CD4-positive, alpha-beta memory T cell (primary cell): Measurements from ENCODE around the gene SPSB3. TPM values are rescaled to one million over a fixed set of nuclear protein-coding genes. Genes with fewer than 3 reads are reported as not detected.
A peak's percentile ranks its signal among the peaks of the same experiment; 100 is the strongest.

ENCODE experiments used
- CTCF ChIA-PET: fragments of 350-600 bp; sonication (Branson Sonifier 250); formaldehyde crosslinking; loops from one replicate; lab custom pipeline; 2021; ENCODE audit warnings: inconsistent platforms; ENCODE audit not compliant: partially characterized antibody; lab: Charles Lee
- POLR2A ChIA-PET: fragments of 350-600 bp; sonication (Branson Sonifier 250); formaldehyde crosslinking; loops from one replicate; lab custom pipeline; 2021; ENCODE audit not compliant: partially characterized antibody; lab: Charles Lee
- DNase-seq, 5 donors: peaks; one replicate each; pipeline versions ENCODE4 v3.0.0 to v3.0.0-alpha.2; 2020 to 2022; ENCODE audit warnings: mixed read lengths in 1 of 5
- H3K27ac ChIP-seq: one replicate; pipeline ENCODE4 v1.7.0; 2013; ENCODE audit warnings: low read depth, low read length
- H3K27me3 ChIP-seq: 2 replicates; pipeline ENCODE4 v1.7.0; 2013; ENCODE audit warnings: mild to moderate bottlenecking, low read length, moderate library complexity; ENCODE audit not compliant: insufficient read depth
- H3K36me3 ChIP-seq: 2 replicates; pipeline ENCODE4 v1.7.0; 2013; ENCODE audit warnings: mild to moderate bottlenecking, low read length, moderate library complexity; ENCODE audit not compliant: insufficient read depth
- H3K4me1 ChIP-seq: 2 replicates; pipeline ENCODE4 v1.7.0; 2013; ENCODE audit warnings: mild to moderate bottlenecking, low read length, moderate library complexity; ENCODE audit not compliant: insufficient read depth
- H3K4me3 ChIP-seq, 2 donors: one replicate each; pipeline ENCODE4 v1.7.0; 2013; ENCODE audit warnings: low read length in 2 of 2, mild to moderate bottlenecking in 1 of 2
- H3K9me3 ChIP-seq, 2 donors: one replicate each; pipeline ENCODE4 v1.7.0; 2013; ENCODE audit warnings: low read length in 2 of 2, control low read depth in 1 of 2; ENCODE audit not compliant: control insufficient read depth in 1 of 2
- H3K27ac Mint-ChIP-seq, 7 donors: one replicate each; pipeline ENCODE4 v1.8.0; 2020 to 2021; ENCODE audit warnings: mixed read lengths in 7 of 7, mild to moderate bottlenecking in 6 of 7, inconsistent platforms in 3 of 7, moderate library complexity in 3 of 7
- H3K27me3 Mint-ChIP-seq, 2 donors: one replicate each; pipeline ENCODE4 v1.8.0; 2020 to 2021; ENCODE audit warnings: mixed read lengths in 2 of 2
- H3K36me3 Mint-ChIP-seq, 2 donors: one replicate each; pipeline ENCODE4 v1.8.0; 2020 to 2021; ENCODE audit warnings: mixed read lengths in 2 of 2, inconsistent platforms in 1 of 2, mild to moderate bottlenecking in 1 of 2
- H3K4me1 Mint-ChIP-seq, 4 donors: one replicate each; pipeline ENCODE4 v1.8.0; 2020 to 2021; ENCODE audit warnings: mixed read lengths in 4 of 4, mild to moderate bottlenecking in 1 of 4
- H3K4me3 Mint-ChIP-seq, 8 donors: one replicate each; pipeline ENCODE4 v1.8.0; 2020 to 2021; ENCODE audit warnings: mixed read lengths in 8 of 8, mild to moderate bottlenecking in 7 of 8, moderate library complexity in 6 of 8, inconsistent platforms in 3 of 8
- H3K9me3 Mint-ChIP-seq, 8 donors: one replicate each; pipeline ENCODE4 v1.8.0; 2020 to 2021; ENCODE audit warnings: mixed read lengths in 8 of 8, mild to moderate bottlenecking in 5 of 8, inconsistent platforms in 3 of 8, moderate library complexity in 1 of 8
- intact Hi-C: fragments of 100-400 bp; cut with micrococcal nuclease; formaldehyde crosslinking; loops from one replicate; pipeline ENCODE4 v1.15.1; 2023
- polyA plus RNA-seq, 2 donors: library from polyadenylated mRNA; unstranded; fragments of 300-500 nt; fragmentation: Illumina TruSeq; gene quantifications; one replicate each; pipeline ENCODE4 v1.2.3, GENCODE V29; 2021
- total RNA-seq, 2 experiments: library from RNA; stranded (reverse); gene quantifications; one replicate each; pipeline ENCODE4 v1.2.3, GENCODE V29; 2021

Gene SPSB3
- total and polyA plus RNA-seq, 4 experiments from 2014 or later, result 56.6 to 144 (median 103) TPM

GRCh38 chr16:1775006-1775845 is 7.1 kb downstream of the SPSB3 start:
- ChIA-PET CTCF (interaction anchor here (1.7 kb wide), 1 partner anchor 8 kb away, joined by 16 read pairs; the partner anchor contains the start of genes NUBP2 and SPSB3), POLR2A (interaction anchor here (0.6 to 11.4 kb wide), 5 partner anchors 5 to 154 kb away, joined by 3 to 185 read pairs (median 3); partner anchors contain the start of genes MAPK8IP3, NUBP2 and SPSB3)
- Mint-ChIP-seq H3K4me1 (peaks cover 10 to 30% (median 12%) of the 10 kb centered on the region in 4 donors), H3K27me3 (no peaks in the 10 kb centered on the region), H3K9me3 (no peaks in the 10 kb centered on the region), H3K4me3 (peak overlapping the region in 7 of 8 donors; percentile 13 to 59 (median 44)), H3K36me3 (peaks cover 0 to 19% of the 10 kb centered on the region in 2 donors), H3K27ac (peak overlapping the region in 1 of 7 donors; percentile 88)
- peaks cover 13% of the 10 kb centered on the region for H3K36me3 ChIP-seq
- no peak overlapping the region for H3K4me3 ChIP-seq
- intact Hi-C loops, result no loop called here
- peak overlapping the region; percentile 72 for H3K27ac ChIP-seq
- DNase-seq, result no peak
- no peaks in the 10 kb centered on the region for H3K27me3 ChIP-seq
- H3K9me3 ChIP-seq, result no peaks in the 10 kb centered on the region
- H3K4me1 ChIP-seq, result peaks cover 32% of the 10 kb centered on the region

- H3K9me3 ChIP-seq, result no peaks in the 10 kb centered on the region
- H3K9me3 Mint-ChIP-seq, result no peaks in the 10 kb centered on the region
- peaks cover 11 to 32% (median 15%) of the 10 kb centered on the region in 4 donors for H3K4me1 Mint-ChIP-seq
- no peak for DNase-seq
- peaks cover 10% of the 10 kb centered on the region for H3K36me3 ChIP-seq
- no peaks in the 10 kb centered on the region for H3K27me3 Mint-ChIP-seq
- peaks cover 29% of the 10 kb centered on the region for H3K4me1 ChIP-seq
- no peaks in the 10 kb centered on the region for H3K27me3 ChIP-seq
- H3K27ac Mint-ChIP-seq, result peak overlapping the region in 1 of 7 donors; percentile 88
- peak overlapping the region in 6 of 8 donors; percentile 24 to 83 (median 54) for H3K4me3 Mint-ChIP-seq
- H3K36me3 Mint-ChIP-seq, result peaks cover 0 to 22% of the 10 kb centered on the region in 2 donors
- intact Hi-C loops, result loop anchor here (5.0 kb wide), 1 partner anchor 758 kb away; the partner anchor contains the start of gene CEMP1
- no peak overlapping the region for H3K4me3 ChIP-seq
- peak overlapping the region; percentile 72 for H3K27ac ChIP-seq
- ChIA-PET CTCF (interaction anchor here (0.9 to 1.7 kb wide), 2 partner anchors 8 to 30 kb away, joined by 3 to 16 read pairs; partner anchors contain the start of genes NUBP2 and SPSB3), POLR2A (interaction anchor here (1.1 to 11.4 kb wide), 6 partner anchors 6 to 191 kb away, joined by 3 to 185 read pairs (median 20); partner anchors contain the start of genes FAHD1, HAGH, MAPK8IP3 and NUBP2)
Measured at GRCh38 chr16:1774448-1774780, 8.0 kb downstream of the SPSB3 start.

GRCh38 chr16:1773703-1774447 is 8.5 kb downstream of the SPSB3 start:
- H3K36me3 Mint-ChIP-seq, result peaks cover 0 to 19% of the 10 kb centered on the region in 2 donors
- Histone ChIP-seq H3K36me3 (peaks cover 5% of the 10 kb centered on the region), H3K4me3 (peak overlapping the region; percentile 45 to 73), H3K27me3 (no peaks in the 10 kb centered on the region), H3K27ac (peak overlapping the region; percentile 72), H3K4me1 (peaks cover 29% of the 10 kb centered on the region), H3K9me3 (no peaks in the 10 kb centered on the region)
- POLR2A ChIA-PET, result interaction anchor here (1.1 to 11.4 kb wide), 6 partner anchors 6 to 191 kb away, joined by 3 to 185 read pairs (median 20); partner anchors contain the start of genes FAHD1, HAGH, MAPK8IP3 and NUBP2
- peak overlapping the region in 6 of 7 donors; percentile 48 to 90 (median 84) for H3K27ac Mint-ChIP-seq
- intact Hi-C loops, result loop anchor here (1.0 to 5.0 kb wide), 4 partner anchors 8 to 758 kb away; partner anchors contain the start of genes CEMP1, FAHD1, HAGH and NUBP2
- no peak for DNase-seq
- H3K9me3 Mint-ChIP-seq, result no peaks in the 10 kb centered on the region
- CTCF ChIA-PET, result interaction anchor here (0.9 to 1.7 kb wide), 2 partner anchors 9 to 30 kb away, joined by 3 to 16 read pairs; partner anchors contain the start of genes NUBP2 and SPSB3
- peak overlapping the region; percentile 78 to 97 (median 83) for H3K4me3 Mint-ChIP-seq
- H3K4me1 Mint-ChIP-seq, result peaks cover 11 to 32% (median 15%) of the 10 kb centered on the region in 4 donors
- H3K27me3 Mint-ChIP-seq, result no peaks in the 10 kb centered on the region

GRCh38 chr16:1772908-1773702 is 9.3 kb downstream of the SPSB3 start, which contains the start of gene MRPS34:
Gene MRPS34 (minus strand): TSS chr16:1773134. CDS start chr16:1773119, 15 bp downstream.
- Mint-ChIP-seq H3K4me3 (peak within 1 kb of the TSS; percentile 85 to 98 (median 96)), H3K27ac (peak within 1 kb of the TSS; percentile 90 to 97 (median 95)), H3K27me3 (no peaks in the 10 kb centered on the region), H3K9me3 (no peaks in the 10 kb centered on the region), H3K36me3 (peaks cover under 1 to 19% of the 10 kb centered on the region in 2 donors), H3K4me1 (peaks cover 11 to 32% (median 15%) of the 10 kb centered on the region in 4 donors)
- H3K4me3 ChIP-seq, result peak within 1 kb of the TSS; percentile 45 to 88
- no peaks in the 10 kb centered on the region for H3K9me3 ChIP-seq
- intact Hi-C loops, result loop anchor here (1.0 to 5.0 kb wide), 4 partner anchors 9 to 759 kb away; partner anchors contain the start of genes CEMP1, FAHD1, HAGH and NUBP2
- CTCF ChIA-PET, result interaction anchor here (1.7 to 2.3 kb wide), 2 partner anchors 9 to 10 kb away, joined by 16 read pairs; partner anchors contain the start of genes NUBP2 and SPSB3
- POLR2A ChIA-PET, result interaction anchor here (0.8 to 11.4 kb wide), 12 partner anchors 7 to 1005 kb away, joined by 3 to 185 read pairs (median 4); partner anchors contain the start of genes FAHD1, HAGH, JPT2 and MAPK8IP3
- no peaks in the 10 kb centered on the region for H3K27me3 ChIP-seq
- H3K36me3 ChIP-seq, result peaks cover 5% of the 10 kb centered on the region
- peaks cover 29% of the 10 kb centered on the region for H3K4me1 ChIP-seq
- peak within 1 kb of the TSS; percentile 72 for H3K27ac ChIP-seq
- DNase-seq, result peak; percentile 72 to 78 (median 74)

- H3K4me3 ChIP-seq, result peak within 1 kb of the TSS; percentile 45 to 88
- H3K9me3 ChIP-seq, result no peaks in the 10 kb centered on the region
- DNase-seq, result peak; percentile 38 to 69 (median 54)
- H3K27me3 ChIP-seq, result no peaks in the 10 kb centered on the region
- Mint-ChIP-seq H3K27ac (peak within 1 kb of the TSS; percentile 90 to 97 (median 95)), H3K4me1 (peaks cover 11 to 32% (median 15%) of the 10 kb centered on the region in 4 donors), H3K4me3 (peak within 1 kb of the TSS; percentile 85 to 98 (median 96)), H3K9me3 (no peaks in the 10 kb centered on the region), H3K27me3 (no peaks in the 10 kb centered on the region), H3K36me3 (peaks cover 4 to 21% of the 10 kb centered on the region in 2 donors)
- intact Hi-C loops, result loop anchor here (2.0 to 5.0 kb wide), 2 partner anchors 54 to 760 kb away; partner anchors contain the start of genes CEMP1, FAHD1 and HAGH
- POLR2A ChIA-PET, result interaction anchor here (0.8 to 11.4 kb wide), 13 partner anchors 8 to 1006 kb away, joined by 3 to 185 read pairs (median 4); partner anchors contain the start of genes FAHD1, HAGH, JPT2 and MAPK8IP3
- H3K4me1 ChIP-seq, result peaks cover 29% of the 10 kb centered on the region
- H3K36me3 ChIP-seq, result peaks cover 5% of the 10 kb centered on the region
- CTCF ChIA-PET, result interaction anchor here (2.3 kb wide), 1 partner anchor 10 kb away, joined by 16 read pairs; the partner anchor contains the start of genes NUBP2 and SPSB3
- peak within 1 kb of the TSS; percentile 72 for H3K27ac ChIP-seq
Measured at GRCh38 chr16:1772362-1772907, 9.9 kb downstream of the SPSB3 start, which contains the start of gene EME2. Gene EME2 (plus strand): TSS chr16:1772810. CDS start chr16:1773228, 418 bp downstream.
